Epithelial cell of proximal tubule (primary cell): Measurements from ENCODE around the gene KLK10. TPM values are rescaled to one million over a fixed set of nuclear protein-coding genes. Genes with fewer than 3 reads are reported as not detected.

Experiments used
- DNase-seq: peaks from one replicate; pipeline ENCODE4 v3.0.0-alpha.2; 2011; ENCODE audit warnings: low read depth
- H3K4me3 ChIP-seq: 2 replicates; pipeline ENCODE4 v1.5.1; 2011; ENCODE audit warnings: low read depth, mild to moderate bottlenecking, low read length
- CTCF ChIP-seq: conservative IDR thresholded peaks from 2 replicates; pipeline ENCODE4 v1.5.1; 2012; ENCODE audit warnings: low read depth, mild to moderate bottlenecking, low read length
- total RNA-seq: library from RNA; depleted of rRNA; stranded (reverse); fragments of >200 nt; gene quantifications from 2 replicates; pipeline ENCODE4 v1.2.3, GENCODE V29; 2015

The KLK10 gene
- total RNA-seq, 1 donor from 2014 or later, result 2.8 TPM

- TF ChIP-seq CTCF, result no peak
- no peak overlapping the region for H3K4me3 ChIP-seq
- DNase-seq, result no peak
Measured at GRCh38 chr19:51003316-51003715, 16.2 kb downstream of the KLK10 start.

GRCh38 chr19:51002542-51003311 is 16.8 kb downstream of the KLK10 start:
- no peak for DNase-seq
- TF ChIP-seq CTCF, result no peak
- no peak overlapping the region for H3K4me3 ChIP-seq

GRCh38 chr19:51002089-51002532 is 17.4 kb downstream of the KLK10 start:
- H3K4me3 ChIP-seq, result no peak overlapping the region
- TF ChIP-seq CTCF, result no peak
- no peak for DNase-seq

GRCh38 chr19:51001515-51001914 is 18.0 kb downstream of the KLK10 start, which contains the start of gene KLK8:
KLK8 (minus strand) TSS chr19:51001604; CDS start chr19:51001167, 437 bp downstream.
- TF ChIP-seq CTCF, result no peak
- no peak for DNase-seq
- no peak within 1 kb of the TSS for H3K4me3 ChIP-seq

- no peak for DNase-seq
- no peak overlapping the region for H3K4me3 ChIP-seq
- no peak for TF ChIP-seq CTCF
Measured at GRCh38 chr19:51000981-51001380, 18.5 kb downstream of the KLK10 start.

- no peak for DNase-seq
- no peak overlapping the region for H3K4me3 ChIP-seq
- no peak for TF ChIP-seq CTCF
Measured at GRCh38 chr19:51000426-51000825, 19.1 kb downstream of the KLK10 start.

- H3K4me3 ChIP-seq, result no peak overlapping the region
- no peak for DNase-seq
- TF ChIP-seq CTCF, result no peak
Measured at GRCh38 chr19:50998686-50999085, 20.8 kb downstream of the KLK10 start.
